Neural progenitor cell (in vitro differentiated cells): Measurements from ENCODE around the gene PER2. TPM values are rescaled to one million over a fixed set of nuclear protein-coding genes. Genes with fewer than 3 reads are reported as not detected.

Experiments
- DNase-seq: peaks from one replicate; pipeline ENCODE4 v3.0.0-alpha.2; 2016; ENCODE audit warnings: low spot score
- H2AFZ ChIP-seq: fragments of 200-600 bp; sonication (generic); replicated peaks from 2 replicates; pipeline ENCODE4 v1.6.1; 2016; ENCODE audit warnings: antibody characterized with exemption
- H3F3A ChIP-seq: fragments of 200-600 bp; sonication (generic); 2 replicates; pipeline ENCODE4 v1.6.1; 2016; ENCODE audit warnings: antibody characterized with exemption, low read depth
- H3K27ac ChIP-seq: fragments of 200-600 bp; sonication (generic); 2 replicates; pipeline ENCODE4 v1.5.1; 2016; ENCODE audit warnings: mild to moderate bottlenecking
- H3K27me3 ChIP-seq: fragments of 200-600 bp; sonication (generic); 2 replicates; pipeline ENCODE4 v1.6.1; 2016; ENCODE audit warnings: mild to moderate bottlenecking, moderate library complexity
- H3K36me3 ChIP-seq: fragments of 200-600 bp; sonication (generic); 2 replicates; pipeline ENCODE4 v1.5.1; 2016
- H3K4me1 ChIP-seq: fragments of 200-600 bp; sonication (generic); 2 replicates; pipeline ENCODE4 v1.6.1; 2016; ENCODE audit warnings: mixed run types
- H3K4me2 ChIP-seq: fragments of 200-600 bp; sonication (generic); 2 replicates; pipeline ENCODE4 v1.6.1; 2016
- H3K4me3 ChIP-seq: fragments of 200-600 bp; sonication (generic); 2 replicates; pipeline ENCODE4 v1.5.1; 2016
- H3K79me2 ChIP-seq: fragments of 200-600 bp; sonication (generic); 2 replicates; pipeline ENCODE4 v1.6.1; 2016; ENCODE audit warnings: low read depth
- H3K9ac ChIP-seq: fragments of 200-600 bp; sonication (generic); 2 replicates; pipeline ENCODE4 v1.6.1; 2016
- H3K9me3 ChIP-seq: fragments of 200-600 bp; sonication (generic); 2 replicates; pipeline ENCODE4 v1.5.1; 2016; ENCODE audit warnings: low read depth
- H4K20me1 ChIP-seq: fragments of 200-600 bp; sonication (generic); 2 replicates; pipeline ENCODE4 v1.6.1; 2016; ENCODE audit warnings: low read depth
- H3K27ac Mint-ChIP-seq: 3 replicates; pipeline ENCODE4 v1.8.0; 2021; ENCODE audit warnings: mixed read lengths
- H3K27me3 Mint-ChIP-seq: 2 replicates; pipeline ENCODE4 v1.8.0; 2022; ENCODE audit warnings: low read depth, mild to moderate bottlenecking, inconsistent platforms, moderate library complexity, mixed read lengths; ENCODE audit not compliant: insufficient read depth
- H3K36me3 Mint-ChIP-seq: 3 replicates; pipeline ENCODE4 v1.8.0; 2021; ENCODE audit warnings: mixed read lengths
- H3K4me1 Mint-ChIP-seq: 3 replicates; pipeline ENCODE4 v1.8.0; 2021; ENCODE audit warnings: mixed read lengths
- H3K4me3 Mint-ChIP-seq: 3 replicates; pipeline ENCODE4 v1.8.0; 2021; ENCODE audit warnings: mild to moderate bottlenecking, moderate library complexity, mixed read lengths
- H3K9me3 Mint-ChIP-seq: 3 replicates; pipeline ENCODE4 v1.8.0; 2020; ENCODE audit warnings: mixed read lengths
- CTCF ChIP-seq: fragments of 200-600 bp; sonication (generic); IDR thresholded peaks from 2 replicates; pipeline ENCODE4 v1.5.1; 2017; ENCODE audit warnings: antibody characterized with exemption, mild to moderate bottlenecking
- EZH2 ChIP-seq: fragments of 200-600 bp; sonication (generic); IDR thresholded peaks from 2 replicates; pipeline ENCODE4 v1.6.1; 2017; ENCODE audit warnings: antibody characterized with exemption, mild to moderate bottlenecking, moderate library complexity
- EZH2phosphoT487 ChIP-seq: fragments of 200-600 bp; sonication (generic); IDR thresholded peaks from 2 replicates; pipeline ENCODE4 v1.6.1; 2017; ENCODE audit warnings: antibody characterized with exemption
- total RNA-seq: library from RNA; depleted of rRNA; stranded (reverse); fragments of >200 nt; gene quantifications from 2 replicates; pipeline ENCODE4 v1.2.3, GENCODE V29; 2015; ENCODE audit warnings: low replicate concordance

The PER2 gene
- total RNA-seq, 1 donor from 2014 or later, result 1.4 TPM

GRCh38 chr2:238250896-238251295 lies 37.5 kb downstream of the PER2 start:
- Histone ChIP-seq H3K79me2 (no peaks in the 10 kb centered on the region), H3K4me2 (no peak overlapping the region), H3K9me3 (no peaks in the 10 kb centered on the region), H3K27me3 (no peaks in the 10 kb centered on the region), H3F3A (no peaks in the 10 kb centered on the region), H3K27ac (no peak overlapping the region), H3K4me1 (no peaks in the 10 kb centered on the region), H2AFZ (no peak overlapping the region), H4K20me1 (peaks cover 2% of the 10 kb centered on the region), H3K36me3 (no peaks in the 10 kb centered on the region), H3K9ac (no peak overlapping the region), H3K4me3 (no peak overlapping the region)
- no peaks in the 10 kb centered on the region for H3K4me1 Mint-ChIP-seq
- no peak overlapping the region for H3K27ac Mint-ChIP-seq
- H3K36me3 Mint-ChIP-seq, result peaks cover 14% of the 10 kb centered on the region
- peaks cover 2% of the 10 kb centered on the region for H3K27me3 Mint-ChIP-seq
- no peak overlapping the region for H3K4me3 Mint-ChIP-seq
- no peaks in the 10 kb centered on the region for H3K9me3 Mint-ChIP-seq
- TF ChIP-seq CTCF (no peak), EZH2 (no peak), EZH2phosphoT487 (no peak)
- no peak for DNase-seq

- Histone ChIP-seq H3K9me3 (no peaks in the 10 kb centered on the region), H3K4me2 (no peak overlapping the region), H3K4me1 (no peaks in the 10 kb centered on the region), H3K27me3 (no peaks in the 10 kb centered on the region), H3K27ac (no peak overlapping the region), H3K9ac (no peak overlapping the region), H3F3A (peaks cover 11% of the 10 kb centered on the region), H4K20me1 (no peaks in the 10 kb centered on the region), H3K79me2 (no peaks in the 10 kb centered on the region), H3K4me3 (no peak overlapping the region), H3K36me3 (no peaks in the 10 kb centered on the region), H2AFZ (no peak overlapping the region)
- peaks cover 11% of the 10 kb centered on the region for H3K36me3 Mint-ChIP-seq
- no peak overlapping the region for H3K27ac Mint-ChIP-seq
- no peak for DNase-seq
- no peaks in the 10 kb centered on the region for H3K9me3 Mint-ChIP-seq
- H3K27me3 Mint-ChIP-seq, result peaks cover under 1% of the 10 kb centered on the region
- H3K4me1 Mint-ChIP-seq, result peaks cover 4% of the 10 kb centered on the region
- H3K4me3 Mint-ChIP-seq, result no peak overlapping the region
- no peak for TF ChIP-seq CTCF
- no peak for TF ChIP-seq EZH2
- no peak for TF ChIP-seq EZH2phosphoT487
Observed at GRCh38 chr2:238247841-238248453, 40.5 kb downstream of the PER2 start.

- Mint-ChIP-seq H3K27ac (peak overlapping the region; percentile 35), H3K9me3 (no peaks in the 10 kb centered on the region), H3K4me1 (peaks cover 9% of the 10 kb centered on the region), H3K27me3 (no peaks in the 10 kb centered on the region), H3K4me3 (no peak overlapping the region), H3K36me3 (peaks cover 11% of the 10 kb centered on the region)
- no peak overlapping the region for H2AFZ ChIP-seq
- H3K27ac ChIP-seq, result no peak overlapping the region
- no peaks in the 10 kb centered on the region for H4K20me1 ChIP-seq
- no peak overlapping the region for H3K4me2 ChIP-seq
- H3K4me3 ChIP-seq, result no peak overlapping the region
- H3K27me3 ChIP-seq, result peaks cover 5% of the 10 kb centered on the region
- no peaks in the 10 kb centered on the region for H3K4me1 ChIP-seq
- TF ChIP-seq EZH2 (no peak), EZH2phosphoT487 (no peak), CTCF (no peak)
- peaks cover 17% of the 10 kb centered on the region for H3F3A ChIP-seq
- no peak for DNase-seq
- no peaks in the 10 kb centered on the region for H3K36me3 ChIP-seq
- no peaks in the 10 kb centered on the region for H3K9me3 ChIP-seq
- no peaks in the 10 kb centered on the region for H3K79me2 ChIP-seq
- H3K9ac ChIP-seq, result no peak overlapping the region
Observed at GRCh38 chr2:238247002-238247822, 41.2 kb downstream of the PER2 start.
